Stimulated activated CD8-positive, alpha-beta memory T cell treated with anti-CD3 and anti-CD28 coated beads, Interleukin-4, amount 100 ng/mL, for 4 hours (primary cell): ENCODE data around the gene DDX1.
"Not testable (repeated sequence)": the region's sequence is repeated elsewhere in the genome, so short reads cannot be mapped to it uniquely, and the experiment has no call there.

ENCODE experiments used
- DNase-seq, 2 donors: peaks; one replicate each; pipeline ENCODE4 v3.0.0-alpha.2; 2020; ENCODE audit warnings: low read depth in 2 of 2, low spot score in 1 of 2

Gene DDX1

GRCh38 chr2:15591692-15592463, at the start of gene DDX1:
DDX1 (plus strand) TSS chr2:15591868; CDS start chr2:15591934, 66 bp downstream.
- DNase-seq: peak; percentile 61 to 65

GRCh38 chr2:15542269-15542668, 49.4 kb upstream of the DDX1 start:
- not testable (repeated sequence) for DNase-seq

DNA sequence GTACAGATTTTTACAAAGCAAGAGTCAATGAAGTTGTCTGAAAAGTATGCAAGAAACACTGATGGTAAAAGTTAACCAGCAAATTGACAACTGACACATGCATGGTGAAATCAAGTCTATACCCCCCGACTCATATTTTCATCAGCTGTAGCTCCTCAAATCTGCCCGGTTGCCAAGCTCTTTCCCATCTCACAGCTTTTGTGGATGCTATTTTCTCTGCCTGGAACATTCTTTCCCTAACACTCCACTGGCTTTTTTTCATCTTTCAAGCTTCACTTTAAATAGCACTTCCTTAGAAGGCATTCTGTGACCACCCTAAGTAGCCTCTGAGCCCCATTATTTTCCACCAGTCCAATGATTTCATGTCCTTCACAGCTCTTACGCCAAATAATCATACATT, 48.6 kb upstream of the DDX1 start:
- no peak for DNase-seq

DNA sequence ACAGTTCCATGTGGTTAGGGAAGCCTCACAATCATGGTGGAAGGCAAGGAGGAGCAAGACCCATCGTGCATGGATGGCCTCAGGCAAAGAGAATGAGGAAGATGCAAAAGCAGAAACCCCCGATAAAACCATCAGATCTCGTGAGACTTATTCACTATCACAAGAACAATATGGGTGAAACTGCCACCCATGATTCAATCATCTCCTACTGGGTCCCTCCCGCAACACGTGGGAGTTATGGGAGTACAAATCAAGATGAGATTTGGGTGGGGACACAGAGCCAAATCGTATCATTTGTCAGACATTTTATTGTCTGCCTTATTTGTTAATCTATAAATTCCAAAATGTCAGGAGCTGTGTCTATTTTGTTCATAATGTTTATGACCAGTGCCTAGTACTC, 48.1 kb upstream of the DDX1 start:
- no peak for DNase-seq

- no peak for DNase-seq
Observed at GRCh38 chr2:15544227-15544626, 47.4 kb upstream of the DDX1 start.

DNA sequence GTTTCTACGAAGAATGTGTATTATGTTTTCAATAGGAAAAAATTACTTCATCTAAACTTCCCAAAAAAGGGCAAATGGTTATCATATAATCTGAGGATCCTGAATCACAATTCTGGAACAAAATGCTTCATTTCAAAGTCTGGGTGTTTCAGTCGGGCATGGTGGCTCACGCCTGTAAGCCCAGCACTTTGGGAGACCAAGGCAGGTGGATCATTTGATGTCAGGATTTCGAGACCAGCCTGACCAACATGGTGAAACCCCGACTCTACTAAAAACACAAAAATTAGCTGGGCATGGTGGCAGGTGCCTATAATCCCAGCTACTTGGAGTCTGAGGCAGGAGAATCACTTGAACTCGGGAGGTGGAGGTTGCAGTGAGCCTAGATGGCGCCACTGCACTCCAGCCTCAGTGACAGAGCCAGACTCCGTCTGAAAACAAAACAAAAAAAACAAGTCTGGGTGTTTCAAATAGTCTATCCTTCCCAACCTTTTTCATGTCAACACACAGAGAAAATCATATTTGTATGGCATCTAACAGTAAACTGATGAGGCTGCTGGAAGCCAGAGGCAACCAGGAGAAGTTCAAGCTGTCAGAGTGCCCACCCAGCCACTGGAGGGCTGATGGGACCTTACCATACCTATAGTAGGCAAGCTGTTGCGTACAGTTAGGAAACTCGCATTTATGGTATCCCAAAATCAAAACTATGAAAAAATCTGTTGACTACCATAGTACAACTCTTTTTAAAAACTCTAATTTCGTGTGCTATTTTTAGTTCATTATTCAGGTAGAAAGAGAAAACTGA, 45.2 kb upstream of the DDX1 start:
- no peak for DNase-seq

GRCh38 chr2:15547115-15547876, 44.4 kb upstream of the DDX1 start:
- no peak for DNase-seq

GRCh38 chr2:15548974-15549373, 42.7 kb upstream of the DDX1 start:
- DNase-seq: no peak

DNA sequence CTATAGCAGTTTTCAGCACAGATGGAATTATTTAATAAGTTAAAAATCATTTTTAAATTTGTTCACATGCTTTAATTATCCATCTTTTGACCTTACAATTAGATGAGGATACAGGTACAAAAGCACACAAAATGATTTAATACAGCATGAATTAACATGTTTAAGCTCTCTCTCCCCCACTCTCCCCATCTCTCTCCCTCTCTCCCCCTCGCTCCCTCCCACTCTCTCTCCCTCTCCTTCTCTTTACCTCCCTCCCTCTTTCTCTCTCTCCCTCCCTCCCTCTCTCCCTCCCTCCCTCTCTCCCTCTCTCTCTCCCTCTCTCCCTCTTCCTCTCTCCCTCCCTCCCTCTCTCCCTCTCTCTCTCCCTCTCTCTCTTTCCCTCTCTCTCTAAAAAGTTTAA, 38.1 kb upstream of the DDX1 start:
- DNase-seq: no peak

DNA sequence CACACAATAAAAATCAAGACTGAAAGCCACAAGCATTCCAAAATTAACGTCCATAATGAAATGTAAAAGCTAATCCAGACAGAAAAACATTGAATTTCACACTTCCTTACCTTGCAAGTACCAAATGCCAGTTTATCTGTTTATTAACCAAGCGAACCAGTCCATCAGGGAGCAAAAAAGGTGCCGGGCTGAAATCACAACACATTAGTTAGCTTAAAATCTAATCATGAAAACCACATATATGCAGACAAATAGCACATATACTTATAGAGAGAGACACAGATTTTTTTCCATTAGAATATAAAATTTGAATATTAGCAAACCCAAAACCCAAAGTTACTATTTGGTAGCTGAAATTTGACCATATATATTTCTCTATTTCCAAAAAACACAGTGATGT, 37.7 kb upstream of the DDX1 start:
- DNase-seq: no peak

GRCh38 chr2:15554525-15555218, 37.0 kb upstream of the DDX1 start:
- DNase-seq: no peak

GRCh38 chr2:15555760-15556193, 35.9 kb upstream of the DDX1 start:
- DNase-seq: no peak

GRCh38 chr2:15556311-15556930, 35.2 kb upstream of the DDX1 start:
- DNase-seq: no peak

DNA sequence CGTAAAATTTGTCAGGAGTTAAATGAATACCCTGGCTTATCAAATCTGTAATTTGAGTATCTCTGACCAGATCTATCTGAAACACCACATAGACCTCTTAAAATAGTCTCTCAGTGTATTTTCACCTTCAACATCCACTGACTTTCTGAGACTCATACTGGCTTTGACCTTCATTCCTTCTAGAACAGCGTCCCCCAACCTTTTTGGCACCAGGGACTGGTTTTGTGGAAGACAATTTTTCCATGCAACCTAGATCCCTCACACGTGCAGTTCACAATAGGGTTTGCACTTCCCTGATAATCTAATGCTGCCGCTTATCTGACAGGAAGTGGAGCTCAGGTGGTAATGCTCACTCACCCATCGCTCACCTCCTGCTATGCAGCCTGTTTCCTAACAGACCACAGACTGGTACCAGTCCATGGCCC, 33.8 kb upstream of the DDX1 start:
- no peak for DNase-seq

DNA sequence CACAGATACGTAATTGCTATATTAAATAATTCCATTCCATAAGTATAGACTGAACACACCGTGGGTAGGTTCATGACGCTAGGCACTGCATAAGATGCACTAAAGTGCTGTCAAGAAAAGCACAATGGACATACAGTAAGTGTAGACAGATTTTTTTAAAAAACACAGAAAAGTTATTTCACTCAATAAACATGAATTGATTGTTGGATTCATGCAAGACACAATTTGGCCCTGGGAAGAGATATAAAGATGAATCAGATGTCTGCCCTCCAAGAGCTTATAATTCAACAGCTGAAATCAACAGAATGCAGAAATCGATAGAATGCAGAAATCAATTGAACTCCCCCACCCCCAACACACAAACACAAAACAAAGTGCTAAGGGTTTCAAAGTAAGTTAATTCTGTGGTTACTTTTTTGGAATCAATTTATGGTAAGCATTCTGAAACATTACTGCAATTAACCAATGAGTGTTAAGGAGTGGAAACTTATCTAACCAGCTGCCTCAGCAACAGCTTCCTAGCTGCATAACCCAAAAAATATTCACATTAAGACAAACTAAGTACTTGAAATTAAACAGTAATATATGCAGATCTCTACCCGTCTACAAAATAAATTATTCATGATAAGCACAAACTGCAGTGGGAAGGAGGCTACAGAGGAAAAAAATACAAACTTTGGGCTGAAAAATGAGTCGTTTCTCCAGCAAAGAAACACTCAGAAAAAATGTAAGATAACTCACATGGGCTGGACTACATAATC, 32.1 kb upstream of the DDX1 start:
- DNase-seq: no peak

GRCh38 chr2:15560140-15560987, 31.3 kb upstream of the DDX1 start:
- no peak for DNase-seq

GRCh38 chr2:15560988-15561573, 30.6 kb upstream of the DDX1 start, which contains the start of gene NBAS:
NBAS (minus strand) TSS chr2:15561334; CDS start chr2:15561304, 30 bp downstream.
- DNase-seq: peak; percentile 44 to 63

GRCh38 chr2:15561574-15562344, 29.9 kb upstream of the DDX1 start:
- no peak for DNase-seq
